ENCODE results near the gene ZMAT3.
"Not testable (repeated sequence)": the region's sequence is repeated elsewhere in the genome, so short reads cannot be mapped to it uniquely, and the experiment has no call there.

Gene ZMAT3

GRCh38 chr3:179067839-179068238, 3.8 kb downstream of the ZMAT3 start:
- no peak for DNase-seq

DNA sequence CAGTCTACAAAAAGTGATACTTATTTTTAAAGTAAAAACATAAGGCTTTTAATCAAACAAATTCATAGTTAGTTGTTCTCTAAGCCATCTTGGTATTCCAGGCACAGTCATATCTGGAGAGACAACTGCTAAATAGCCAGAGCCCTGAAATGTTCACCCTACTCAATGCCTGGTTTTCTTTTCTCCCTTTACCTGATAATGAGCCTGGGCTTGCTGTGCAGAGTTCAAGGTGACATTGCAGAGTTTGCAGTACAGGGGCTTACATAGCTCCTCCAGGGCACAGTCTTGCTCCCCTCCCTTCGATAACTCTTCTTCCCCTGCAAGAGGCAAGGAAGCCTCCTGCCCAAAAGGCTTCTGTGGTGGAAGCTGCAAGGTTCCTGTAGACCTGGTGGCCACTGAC, 4.3 kb downstream of the ZMAT3 start:
- no peak for DNase-seq

DNA sequence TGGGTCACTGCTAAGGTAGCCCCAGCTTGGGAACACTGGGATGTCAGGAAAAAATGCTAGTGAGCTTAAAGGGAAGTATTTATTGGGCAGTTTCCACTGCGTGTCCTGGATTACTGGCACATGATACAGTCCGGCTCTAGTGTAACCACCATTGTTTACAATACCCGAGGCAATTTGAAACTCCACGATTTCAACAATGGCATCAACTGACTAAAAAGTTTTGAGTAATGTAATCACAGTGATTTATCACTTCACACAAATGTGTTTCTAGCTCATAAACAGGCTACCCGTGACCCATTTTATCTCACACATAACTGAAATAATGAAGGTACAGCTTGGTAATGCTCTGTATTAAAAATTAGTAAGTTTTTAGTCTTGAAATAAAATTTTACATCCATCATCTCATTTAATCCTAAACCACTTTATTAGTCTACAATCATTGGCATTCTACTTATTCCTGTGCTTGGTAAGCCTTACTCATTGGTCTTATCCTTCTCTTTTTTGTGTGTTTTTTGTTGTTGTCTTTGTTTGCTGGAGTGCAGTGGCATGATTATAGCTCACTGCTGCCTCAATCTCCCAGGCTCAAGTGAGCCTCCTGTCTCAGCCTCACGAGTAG, 7.6 kb downstream of the ZMAT3 start:
- no peak for DNase-seq

- no peak for DNase-seq
Measured at GRCh38 chr3:179056326-179056725, 15.3 kb downstream of the ZMAT3 start.

DNA sequence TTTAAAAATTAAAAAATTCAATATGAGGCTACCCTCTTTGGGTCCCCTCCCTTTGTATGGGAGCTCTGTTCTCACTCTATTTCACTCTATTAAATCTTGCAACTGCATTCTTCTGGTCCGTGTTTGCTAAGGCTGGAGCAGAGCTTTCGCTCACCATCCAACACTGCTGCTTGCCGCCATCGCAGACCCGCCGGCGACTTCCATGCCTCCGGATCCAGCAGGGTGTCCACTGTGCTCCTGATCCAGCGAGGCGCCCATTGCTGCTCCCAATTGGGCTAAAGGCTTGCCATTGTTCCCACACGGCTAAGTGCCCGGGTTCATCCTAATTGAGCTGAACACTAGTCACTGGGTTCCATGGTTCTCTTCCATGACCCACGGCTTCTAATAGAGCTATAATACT, 17.0 kb downstream of the ZMAT3 start:
- not testable (repeated sequence) for DNase-seq

- no peak for DNase-seq
Measured at GRCh38 chr3:179046497-179047353, 24.9 kb downstream of the ZMAT3 start.

GRCh38 chr3:179045719-179046402, 25.7 kb downstream of the ZMAT3 start:
- no peak for DNase-seq

- DNase-seq = not testable (repeated sequence)
Measured at GRCh38 chr3:179038899-179039251, 32.7 kb downstream of the ZMAT3 start.

- DNase-seq = no peak
Measured at GRCh38 chr3:179038216-179038898, 33.3 kb downstream of the ZMAT3 start.

GRCh38 chr3:179037351-179037750, 34.3 kb downstream of the ZMAT3 start:
- DNase-seq = no peak

GRCh38 chr3:179036626-179037300, 34.8 kb downstream of the ZMAT3 start:
- no peak for DNase-seq

GRCh38 chr3:179036226-179036625, 35.4 kb downstream of the ZMAT3 start:
- DNase-seq = no peak

DNA sequence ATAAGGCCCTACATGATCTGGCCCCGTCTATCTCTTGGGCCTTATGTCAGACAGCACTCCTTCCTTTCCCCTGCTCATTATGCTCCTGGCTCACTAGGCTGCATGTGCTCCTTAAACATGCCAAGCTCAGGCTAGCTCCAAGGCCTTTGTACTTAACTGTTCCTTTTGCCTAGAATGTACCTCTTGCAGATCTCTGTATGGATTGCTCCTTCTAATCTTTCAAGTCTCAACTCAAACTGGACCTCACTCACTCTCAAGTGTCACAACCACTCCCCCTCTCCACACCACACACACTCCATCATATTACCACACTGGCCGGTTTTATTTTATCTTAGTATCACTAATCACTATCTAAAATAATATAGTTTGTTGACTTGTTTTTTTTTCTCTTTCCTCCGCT, 36.4 kb downstream of the ZMAT3 start:
- no peak for DNase-seq

DNA sequence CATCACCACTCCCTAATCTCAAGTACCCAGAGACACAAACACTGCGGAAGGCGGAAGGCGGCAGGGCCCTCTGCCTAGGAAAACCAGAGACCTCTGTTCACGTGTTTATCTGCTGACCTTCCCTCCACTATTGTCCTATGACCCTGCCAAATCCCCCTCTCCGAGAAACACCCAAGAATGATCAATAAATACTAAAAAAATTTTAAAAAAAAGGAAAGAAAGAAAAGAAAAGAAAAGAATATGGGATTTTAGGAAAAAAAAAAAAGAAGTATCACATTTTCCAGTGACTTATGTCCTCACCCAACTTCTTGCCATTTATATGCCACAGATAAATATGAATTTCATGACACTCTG, 38.3 kb downstream of the ZMAT3 start:
- DNase-seq = not testable (repeated sequence)

GRCh38 chr3:179032454-179033303, 38.9 kb downstream of the ZMAT3 start:
- not testable (repeated sequence) for DNase-seq

- no peak for DNase-seq
Measured at GRCh38 chr3:179029096-179029495, 42.5 kb downstream of the ZMAT3 start.

DNA sequence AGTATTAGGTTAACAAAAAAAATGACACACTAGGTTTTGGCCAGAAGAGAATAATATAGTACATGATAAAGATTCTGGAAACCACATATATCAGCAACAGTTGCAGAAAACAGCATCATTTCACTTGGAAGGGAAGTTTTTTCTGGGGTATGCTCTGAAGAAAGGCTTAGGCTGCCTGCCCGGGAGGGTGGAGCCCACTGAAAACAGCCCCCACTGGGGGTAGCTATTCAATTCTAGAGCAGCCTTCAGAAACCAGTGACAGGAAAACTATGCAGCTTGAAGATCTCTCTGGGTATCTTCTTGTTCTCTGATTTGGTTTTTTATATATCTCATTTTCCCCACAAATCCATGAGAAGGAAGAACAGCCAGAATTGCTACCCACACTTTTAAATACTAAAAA, 43.2 kb downstream of the ZMAT3 start:
- DNase-seq = no peak

- no peak for DNase-seq
Measured at GRCh38 chr3:179027326-179027900, 44.2 kb downstream of the ZMAT3 start.

DNA sequence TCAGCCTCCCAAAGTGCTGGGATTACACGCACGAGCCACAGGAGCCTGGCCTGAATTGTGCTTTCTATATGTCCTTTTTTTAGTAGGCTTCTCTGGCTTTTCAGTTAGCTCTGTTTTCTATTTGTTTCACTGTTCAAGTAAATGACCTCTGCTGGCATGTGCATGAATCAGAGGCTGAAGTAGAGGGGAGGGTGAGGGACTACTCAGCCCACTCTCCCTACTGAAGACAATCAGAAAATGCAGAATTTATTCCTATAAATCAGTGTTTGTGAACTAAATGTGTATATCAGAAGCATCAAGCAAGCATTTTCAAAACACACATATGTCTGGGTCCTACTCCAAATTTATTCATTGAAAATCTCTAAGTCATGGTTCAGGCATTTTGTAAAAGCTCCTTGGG, 45.0 kb downstream of the ZMAT3 start:
- DNase-seq = no peak

DNA sequence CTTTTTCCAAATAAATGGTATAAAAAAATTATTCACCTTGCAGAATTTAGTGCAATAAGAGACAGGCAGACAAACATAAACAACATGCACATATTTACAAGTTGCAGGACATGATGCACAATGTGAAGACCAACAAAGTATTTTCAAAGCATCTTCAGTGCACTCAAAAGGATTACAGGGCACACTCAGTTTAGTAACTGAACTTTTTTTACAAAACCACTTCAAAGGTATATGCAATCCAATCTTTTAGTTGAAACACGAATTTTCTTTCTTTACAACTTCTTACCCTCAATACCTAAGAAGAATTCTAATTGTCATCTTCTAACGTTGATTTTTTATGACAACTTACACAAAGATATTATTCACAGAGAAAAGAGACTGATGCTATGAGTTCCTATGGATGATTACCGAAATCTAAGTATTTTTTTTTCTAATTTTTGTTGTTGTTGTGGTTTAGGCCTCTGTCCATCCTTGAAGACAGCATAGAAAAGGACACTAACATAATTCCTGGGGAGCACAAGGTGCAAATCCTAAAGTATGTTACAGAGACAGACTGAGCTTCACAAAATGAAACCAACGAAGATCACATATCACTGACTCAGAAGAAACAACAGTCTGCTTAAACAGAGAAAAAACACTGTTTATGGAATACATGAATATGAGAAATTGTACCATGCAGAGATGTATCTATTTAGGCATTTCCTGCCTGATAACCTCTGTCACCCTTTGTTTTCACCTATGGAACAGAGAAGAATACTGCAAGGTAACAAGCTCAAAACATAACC, 50.3 kb downstream of the ZMAT3 start:
- DNase-seq = no peak

DNA sequence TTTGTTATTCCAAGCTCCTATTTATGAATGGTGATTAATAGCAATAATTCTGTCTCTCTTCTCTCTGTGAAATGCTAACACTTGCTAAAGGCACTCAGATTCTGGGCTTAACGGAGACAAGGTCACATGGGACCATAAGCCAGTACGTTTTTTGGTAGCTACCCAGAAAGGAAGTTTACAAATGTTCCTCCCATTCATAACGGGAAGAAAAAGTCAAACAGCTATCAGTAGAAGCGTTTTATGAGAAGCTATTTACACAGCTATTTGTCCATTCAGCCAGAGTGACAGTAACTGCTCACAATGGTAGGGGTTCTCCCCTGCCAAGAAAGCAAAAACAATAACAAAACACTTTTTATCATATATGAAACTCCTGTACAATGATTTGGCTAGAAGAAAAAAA, 51.5 kb downstream of the ZMAT3 start:
- DNase-seq = no peak
